Measurements from ENCODE around the gene HPGD.

Gene HPGD

GRCh38 chr4:174528226-174528625, 5.9 kb upstream of the HPGD start:
- H3K4me3 ChIP-seq (ENCODE audit: insufficient read depth, low read depth, low read length) = no peak overlapping the region
- no peaks in the 10 kb centered on the region for H3K36me3 ChIP-seq (ENCODE audit: control insufficient read depth, insufficient read depth, low read length)
- H3K27me3 ChIP-seq (ENCODE audit: control insufficient read depth, insufficient read depth, low read length, poor library complexity, severe bottlenecking) = peaks cover 12% of the 10 kb centered on the region
- no peak overlapping the region for H3K27ac ChIP-seq (ENCODE audit: insufficient read depth, low read depth, low read length, poor library complexity, severe bottlenecking)
- WGBS, 2 experiments = 90% methylated on average over 1 of the region's 1 CpG
- H3K9me3 ChIP-seq (ENCODE audit: control insufficient read depth, low read length) = no peaks in the 10 kb centered on the region
- peaks cover 4% of the 10 kb centered on the region for H3K4me1 ChIP-seq (ENCODE audit: control insufficient read depth, insufficient read depth, low read length)

- Histone ChIP-seq H3K9me3 (ENCODE audit: control insufficient read depth, low read length) (no peaks in the 10 kb centered on the region), H3K36me3 (ENCODE audit: control insufficient read depth, insufficient read depth, low read length) (no peaks in the 10 kb centered on the region), H3K27ac (ENCODE audit: insufficient read depth, low read depth, low read length, poor library complexity, severe bottlenecking) (no peak overlapping the region), H3K27me3 (ENCODE audit: control insufficient read depth, insufficient read depth, low read length, poor library complexity, severe bottlenecking) (peaks cover 27% of the 10 kb centered on the region), H3K4me3 (ENCODE audit: insufficient read depth, low read depth, low read length) (no peak overlapping the region), H3K4me1 (ENCODE audit: control insufficient read depth, insufficient read depth, low read length) (peaks cover 11% of the 10 kb centered on the region)
- 93 to 96% methylated on average over 7 of the region's 7 CpGs for WGBS, 2 experiments
These were observed 4.4 kb upstream of the HPGD start for GRCh38 chr4:174526731-174527130.

- Histone ChIP-seq H3K36me3 (ENCODE audit: control insufficient read depth, insufficient read depth, low read length) (no peaks in the 10 kb centered on the region), H3K4me3 (ENCODE audit: insufficient read depth, low read depth, low read length) (no peak overlapping the region), H3K27ac (ENCODE audit: insufficient read depth, low read depth, low read length, poor library complexity, severe bottlenecking) (no peak overlapping the region), H3K27me3 (ENCODE audit: control insufficient read depth, insufficient read depth, low read length, poor library complexity, severe bottlenecking) (peaks cover 41% of the 10 kb centered on the region), H3K9me3 (ENCODE audit: control insufficient read depth, low read length) (no peaks in the 10 kb centered on the region), H3K4me1 (ENCODE audit: control insufficient read depth, insufficient read depth, low read length) (peaks cover 11% of the 10 kb centered on the region)
- 66 to 70% methylated on average over 4 of the region's 4 CpGs for WGBS, 2 experiments
These were observed 2.0 kb upstream of the HPGD start for GRCh38 chr4:174524242-174524641.

- no peak overlapping the region for H3K27ac ChIP-seq (ENCODE audit: insufficient read depth, low read depth, low read length, poor library complexity, severe bottlenecking)
- peaks cover 11% of the 10 kb centered on the region for H3K4me1 ChIP-seq (ENCODE audit: control insufficient read depth, insufficient read depth, low read length)
- H3K4me3 ChIP-seq (ENCODE audit: insufficient read depth, low read depth, low read length) = peak overlapping the region; percentile 56
- peaks cover 41% of the 10 kb centered on the region for H3K27me3 ChIP-seq (ENCODE audit: control insufficient read depth, insufficient read depth, low read length, poor library complexity, severe bottlenecking)
- no peaks in the 10 kb centered on the region for H3K9me3 ChIP-seq (ENCODE audit: control insufficient read depth, low read length)
- 30 to 31% methylated on average over 10 of the region's 10 CpGs for WGBS, 2 experiments
- no peaks in the 10 kb centered on the region for H3K36me3 ChIP-seq (ENCODE audit: control insufficient read depth, insufficient read depth, low read length)
These were observed 871 bp upstream of the HPGD start for GRCh38 chr4:174523025-174523693.

- H3K27ac ChIP-seq (ENCODE audit: insufficient read depth, low read depth, low read length, poor library complexity, severe bottlenecking) = no peak overlapping the region
- peak overlapping the region; percentile 56 for H3K4me3 ChIP-seq (ENCODE audit: insufficient read depth, low read depth, low read length)
- H3K9me3 ChIP-seq (ENCODE audit: control insufficient read depth, low read length) = no peaks in the 10 kb centered on the region
- 13 to 14% methylated on average over 12 of the region's 12 CpGs for WGBS, 2 experiments
- no peaks in the 10 kb centered on the region for H3K36me3 ChIP-seq (ENCODE audit: control insufficient read depth, insufficient read depth, low read length)
- H3K27me3 ChIP-seq (ENCODE audit: control insufficient read depth, insufficient read depth, low read length, poor library complexity, severe bottlenecking) = peaks cover 41% of the 10 kb centered on the region
- H3K4me1 ChIP-seq (ENCODE audit: control insufficient read depth, insufficient read depth, low read length) = peaks cover 11% of the 10 kb centered on the region
These were observed 497 bp downstream of the HPGD start for GRCh38 chr4:174521800-174522182.

GRCh38 chr4:174520660-174521059, 1.6 kb downstream of the HPGD start:
- Histone ChIP-seq H3K27me3 (ENCODE audit: control insufficient read depth, insufficient read depth, low read length, poor library complexity, severe bottlenecking) (peaks cover 41% of the 10 kb centered on the region), H3K4me3 (ENCODE audit: insufficient read depth, low read depth, low read length) (no peak overlapping the region), H3K9me3 (ENCODE audit: control insufficient read depth, low read length) (no peaks in the 10 kb centered on the region), H3K27ac (ENCODE audit: insufficient read depth, low read depth, low read length, poor library complexity, severe bottlenecking) (no peak overlapping the region), H3K36me3 (ENCODE audit: control insufficient read depth, insufficient read depth, low read length) (no peaks in the 10 kb centered on the region), H3K4me1 (ENCODE audit: control insufficient read depth, insufficient read depth, low read length) (peaks cover 11% of the 10 kb centered on the region)
- WGBS, 2 experiments = no CpG with 5 or more reads among the region's 1 CpG

- Histone ChIP-seq H3K36me3 (ENCODE audit: control insufficient read depth, insufficient read depth, low read length) (no peaks in the 10 kb centered on the region), H3K9me3 (ENCODE audit: control insufficient read depth, low read length) (no peaks in the 10 kb centered on the region), H3K4me3 (ENCODE audit: insufficient read depth, low read depth, low read length) (no peak overlapping the region), H3K4me1 (ENCODE audit: control insufficient read depth, insufficient read depth, low read length) (peaks cover 3% of the 10 kb centered on the region), H3K27ac (ENCODE audit: insufficient read depth, low read depth, low read length, poor library complexity, severe bottlenecking) (no peak overlapping the region), H3K27me3 (ENCODE audit: control insufficient read depth, insufficient read depth, low read length, poor library complexity, severe bottlenecking) (peaks cover 25% of the 10 kb centered on the region)
- 88 to 93% methylated on average over 1 of the region's 1 CpG for WGBS, 2 experiments
These were observed 4.5 kb downstream of the HPGD start for GRCh38 chr4:174517502-174518445.

- Histone ChIP-seq H3K36me3 (ENCODE audit: control insufficient read depth, insufficient read depth, low read length) (no peaks in the 10 kb centered on the region), H3K9me3 (ENCODE audit: control insufficient read depth, low read length) (no peaks in the 10 kb centered on the region), H3K4me3 (ENCODE audit: insufficient read depth, low read depth, low read length) (no peak overlapping the region), H3K4me1 (ENCODE audit: control insufficient read depth, insufficient read depth, low read length) (no peaks in the 10 kb centered on the region), H3K27ac (ENCODE audit: insufficient read depth, low read depth, low read length, poor library complexity, severe bottlenecking) (no peak overlapping the region), H3K27me3 (ENCODE audit: control insufficient read depth, insufficient read depth, low read length, poor library complexity, severe bottlenecking) (peaks cover 15% of the 10 kb centered on the region)
- 100% methylated on average over 1 of the region's 1 CpG; no CpG with 5 or more reads in 1 of the 2 experiments for WGBS, 2 experiments
These were observed 5.5 kb downstream of the HPGD start for GRCh38 chr4:174516794-174517193.

- H3K4me3 ChIP-seq (ENCODE audit: insufficient read depth, low read depth, low read length) = no peak overlapping the region
- no CpG with 5 or more reads among the region's 1 CpG for WGBS, 2 experiments
- no peaks in the 10 kb centered on the region for H3K9me3 ChIP-seq (ENCODE audit: control insufficient read depth, low read length)
- H3K4me1 ChIP-seq (ENCODE audit: control insufficient read depth, insufficient read depth, low read length) = no peaks in the 10 kb centered on the region
- peaks cover 11% of the 10 kb centered on the region for H3K27me3 ChIP-seq (ENCODE audit: control insufficient read depth, insufficient read depth, low read length, poor library complexity, severe bottlenecking)
- H3K27ac ChIP-seq (ENCODE audit: insufficient read depth, low read depth, low read length, poor library complexity, severe bottlenecking) = no peak overlapping the region
- no peaks in the 10 kb centered on the region for H3K36me3 ChIP-seq (ENCODE audit: control insufficient read depth, insufficient read depth, low read length)
These were observed 5.9 kb downstream of the HPGD start for GRCh38 chr4:174516345-174516744.

GRCh38 chr4:174512745-174513144, 9.5 kb downstream of the HPGD start:
- Histone ChIP-seq H3K4me1 (ENCODE audit: control insufficient read depth, insufficient read depth, low read length) (no peaks in the 10 kb centered on the region), H3K27ac (ENCODE audit: insufficient read depth, low read depth, low read length, poor library complexity, severe bottlenecking) (no peak overlapping the region), H3K36me3 (ENCODE audit: control insufficient read depth, insufficient read depth, low read length) (no peaks in the 10 kb centered on the region), H3K4me3 (ENCODE audit: insufficient read depth, low read depth, low read length) (no peak overlapping the region), H3K27me3 (ENCODE audit: control insufficient read depth, insufficient read depth, low read length, poor library complexity, severe bottlenecking) (no peaks in the 10 kb centered on the region), H3K9me3 (ENCODE audit: control insufficient read depth, low read length) (no peaks in the 10 kb centered on the region)
- WGBS, 2 experiments = 64 to 66% methylated on average over 3 of the region's 3 CpGs
